H1 (cell line): ENCODE data around the gene NFATC1. TPM values are rescaled to one million over a fixed set of nuclear protein-coding genes. Genes with fewer than 3 reads are reported as not detected.
A peak's percentile ranks its signal among the peaks of the same experiment; 100 is the strongest.

Experiments
- CTCF ChIA-PET: fragments of 300-600 bp; sonication (Branson Sonifier 250); formaldehyde crosslinking; loops from one replicate; lab custom pipeline; 2021; ENCODE audit not compliant: partially characterized antibody; lab: Charles Lee
- POLR2A ChIA-PET: fragments of 300-600 bp; sonication (Branson Sonifier 250); formaldehyde crosslinking; loops from one replicate; lab custom pipeline; 2021; ENCODE audit warnings: inconsistent platforms; ENCODE audit not compliant: partially characterized antibody; lab: Charles Lee
- DNase-seq, 2 experiments: peaks; one replicate each; pipeline versions ENCODE4 v3.0.0 to v3.0.0-alpha.2; 2010 to 2022; ENCODE audit warnings: low spot score in 2 of 2, low read depth in 1 of 2, mixed read lengths in 1 of 2
- FAIRE-seq: peaks from 2 replicates; lab custom pipeline; 2011; peaks lifted over from hg19 to GRCh38; lab: Jason Lieb, UNC
- H2AFZ ChIP-seq: 2 replicates; pipeline ENCODE4 v1.8.1; 2012; ENCODE audit warnings: low read length, inconsistent platforms
- H2AK5ac ChIP-seq: 2 replicates; pipeline ENCODE4 v1.6.1; 2013; ENCODE audit warnings: low read depth, low read length
- H2BK120ac ChIP-seq: replicated peaks from 2 replicates; pipeline ENCODE3; 2013; ENCODE audit warnings: low read depth, low read length, inconsistent platforms
- H2BK12ac ChIP-seq: 2 replicates; pipeline ENCODE4 v1.6.1; 2013; ENCODE audit warnings: low read depth, low read length
- H2BK15ac ChIP-seq: 2 replicates; pipeline ENCODE4 v1.6.1; 2013; ENCODE audit warnings: low read length
- H2BK20ac ChIP-seq: 2 replicates; pipeline ENCODE4 v1.6.1; 2013; ENCODE audit warnings: low read length
- H2BK5ac ChIP-seq: 2 replicates; pipeline ENCODE4 v1.6.1; 2013; ENCODE audit warnings: low read depth, low read length
- H3K14ac ChIP-seq: 2 replicates; pipeline ENCODE4 v1.6.1; 2013; ENCODE audit warnings: inconsistent platforms; ENCODE audit not compliant: insufficient read length
- H3K18ac ChIP-seq: 2 replicates; pipeline ENCODE4 v1.6.1; 2013; ENCODE audit warnings: low read length; ENCODE audit errors: extremely low read depth
- H3K23ac ChIP-seq: 2 replicates; pipeline ENCODE4 v1.6.1; 2013; ENCODE audit warnings: inconsistent platforms; ENCODE audit not compliant: insufficient read length
- H3K23me2 ChIP-seq: 2 replicates; pipeline ENCODE4 v1.6.1; 2013; ENCODE audit warnings: low read depth, low read length
- H3K27ac ChIP-seq: 2 replicates; pipeline ENCODE4 v1.6.1; 2011; ENCODE audit warnings: low read depth, low read length, inconsistent platforms
- H3K27me3 ChIP-seq, 4 experiments: replicated peaks in 1 of 4; 1 replicate in 1 of 4; 2 replicates in 3 of 4; pipeline versions ENCODE4 v1.6.1 to v1.8.1; 2011 to 2013; ENCODE audit warnings: low read length in 3 of 4, mild to moderate bottlenecking in 3 of 4, inconsistent platforms in 2 of 4, mixed read lengths in 2 of 4, moderate library complexity in 1 of 4; ENCODE audit not compliant: control insufficient read depth in 3 of 4, insufficient read depth in 3 of 4; ENCODE audit errors: extremely low read depth in 1 of 4
- H3K36me3 ChIP-seq, 4 experiments: 2 replicates each; pipeline versions ENCODE4 v1.6.1 to v1.8.1; 2011 to 2013; ENCODE audit warnings: mild to moderate bottlenecking in 4 of 4, low read length in 3 of 4, moderate library complexity in 2 of 4, control low read depth in 1 of 4, inconsistent platforms in 1 of 4; ENCODE audit not compliant: insufficient read depth in 4 of 4, control insufficient read depth in 2 of 4
- H3K4ac ChIP-seq: replicated peaks from 2 replicates; pipeline ENCODE3; 2013; ENCODE audit warnings: low read length, low read depth, mixed read lengths, inconsistent platforms; ENCODE audit not compliant: insufficient read length
- H3K4me1 ChIP-seq, 4 experiments: replicated peaks in 1 of 4; 1 replicate in 1 of 4; 2 replicates in 3 of 4; pipeline versions ENCODE4 v1.6.1 to v1.8.1; 2011 to 2013; ENCODE audit warnings: low read length in 3 of 4, inconsistent platforms in 2 of 4, mixed read lengths in 1 of 4; ENCODE audit not compliant: insufficient read depth in 4 of 4, control insufficient read depth in 3 of 4
- H3K4me2 ChIP-seq, 2 experiments: 2 replicates each; pipeline versions ENCODE4 v1.6.1 to v1.8.1; 2011 to 2013; ENCODE audit warnings: low read depth in 2 of 2, low read length in 2 of 2, control low read depth in 1 of 2, inconsistent platforms in 1 of 2, mild to moderate bottlenecking in 1 of 2; ENCODE audit not compliant: insufficient read depth in 1 of 2
- H3K4me3 ChIP-seq, 4 experiments: fragments of 200-600, 300-600 bp in 1 of 4; sonication (generic), shearing (Covaris generic), sonication (Bioruptor Twin) in 1 of 4; 2 replicates each; pipeline versions ENCODE4 v1.5.1 to v1.8.1; 2011 to 2016; ENCODE audit warnings: low read length in 4 of 4, low read depth in 3 of 4, control low read depth in 2 of 4, inconsistent platforms in 2 of 4, mild to moderate bottlenecking in 2 of 4, mixed read lengths in 1 of 4, moderate library complexity in 1 of 4; ENCODE audit not compliant: insufficient read depth in 2 of 4; ENCODE audit errors: extremely low read depth in 1 of 4
- H3K56ac ChIP-seq: replicated peaks from 2 replicates; pipeline ENCODE3; 2013; ENCODE audit warnings: low read depth, mild to moderate bottlenecking, mixed read lengths, low read length, inconsistent platforms; ENCODE audit not compliant: insufficient read length
- H3K79me1 ChIP-seq: 2 replicates; pipeline ENCODE4 v1.6.1; 2013; ENCODE audit warnings: low read depth, low read length, control low read depth
- H3K79me2 ChIP-seq, 2 experiments: 2 replicates each; pipeline versions ENCODE4 v1.6.1 to v1.8.1; 2012 to 2013; ENCODE audit warnings: low read length in 2 of 2, mild to moderate bottlenecking in 2 of 2, inconsistent platforms in 1 of 2; ENCODE audit not compliant: insufficient read depth in 2 of 2, control insufficient read depth in 1 of 2
- H3K9ac ChIP-seq, 4 experiments: replicated peaks in 1 of 4; 1 replicate in 1 of 4; 2 replicates in 3 of 4; pipeline versions ENCODE4 v1.6.1 to v1.8.1; 2011 to 2013; ENCODE audit warnings: low read depth in 3 of 4, low read length in 3 of 4, control low read depth in 2 of 4, mild to moderate bottlenecking in 2 of 4, moderate library complexity in 2 of 4, inconsistent platforms in 1 of 4; ENCODE audit errors: extremely low read depth in 1 of 4
- H3K9me3 ChIP-seq, 2 experiments: 2 replicates each; pipeline versions ENCODE4 v1.6.1 to v1.8.1; 2012 to 2013; ENCODE audit warnings: mild to moderate bottlenecking in 2 of 2, moderate library complexity in 2 of 2, control low read depth in 1 of 2, inconsistent platforms in 1 of 2, low read depth in 1 of 2, low read length in 1 of 2, mixed read lengths in 1 of 2; ENCODE audit not compliant: insufficient read depth in 2 of 2
- H4K20me1 ChIP-seq, 2 experiments: replicated peaks in 1 of 2; 2 replicates each; pipeline versions ENCODE3 to v1.8.1; 2011 to 2013; ENCODE audit warnings: inconsistent platforms in 2 of 2, low read length in 2 of 2, mild to moderate bottlenecking in 1 of 2; ENCODE audit not compliant: insufficient read depth in 2 of 2, control insufficient read depth in 1 of 2
- H4K5ac ChIP-seq: 2 replicates; pipeline ENCODE4 v1.6.1; 2013; ENCODE audit warnings: low read length, low read depth, mixed read lengths, inconsistent platforms; ENCODE audit not compliant: insufficient read length
- H4K8ac ChIP-seq: 2 replicates; pipeline ENCODE4 v1.8.0; 2013; ENCODE audit warnings: mild to moderate bottlenecking, moderate library complexity, low read length, inconsistent platforms; ENCODE audit not compliant: insufficient read depth; ENCODE audit errors: extremely low read depth
- H4K91ac ChIP-seq: replicated peaks from 2 replicates; pipeline ENCODE3; 2013; ENCODE audit warnings: low read length, mixed read lengths, inconsistent platforms; ENCODE audit not compliant: insufficient read length
- BCL11A ChIP-seq, 2 experiments: IDR thresholded peaks; one replicate each; pipeline ENCODE4 v1.6.1; 2011; ENCODE audit warnings: low read depth in 2 of 2, low read length in 2 of 2, mild to moderate bottlenecking in 2 of 2
- CHD1 ChIP-seq: IDR thresholded peaks from 2 replicates; pipeline ENCODE4 v1.6.1; 2012; ENCODE audit warnings: low read depth, low read length, improper control_type of control experiment
- EP300 ChIP-seq, 2 experiments: IDR thresholded peaks; 1 replicate in 1 of 2; 2 replicates in 1 of 2; pipeline ENCODE4 v1.6.1; 2011 to 2012; ENCODE audit warnings: low read depth in 2 of 2, low read length in 2 of 2, mild to moderate bottlenecking in 2 of 2, borderline replicate concordance in 1 of 2, inconsistent platforms in 1 of 2, moderate library complexity in 1 of 2
- EZH2 ChIP-seq: fragments of 200-600 bp; sonication (generic); IDR thresholded peaks from 2 replicates; pipeline ENCODE4 v1.7.1; 2012; ENCODE audit warnings: low read depth, mild to moderate bottlenecking, moderate library complexity, low read length, inconsistent platforms; ENCODE audit not compliant: severe bottlenecking
- GTF2F1 ChIP-seq: IDR thresholded peaks from 2 replicates; pipeline ENCODE4 v1.6.1; 2012; ENCODE audit warnings: low read depth, low read length, improper control_type of control experiment, borderline replicate concordance
- KDM1A ChIP-seq: fragments of 200-600, 300-600 bp; sonication (generic); IDR thresholded peaks from 2 replicates; pipeline ENCODE4 v1.7.1; 2016; ENCODE audit warnings: mild to moderate bottlenecking, low read length, borderline replicate concordance
- RBBP5 ChIP-seq: IDR thresholded peaks from 2 replicates; pipeline ENCODE4 v1.7.1; 2012; ENCODE audit warnings: low read depth, mild to moderate bottlenecking, inconsistent platforms, low read length, moderate library complexity, borderline replicate concordance
- TAF1 ChIP-seq: IDR thresholded peaks from 2 replicates; pipeline ENCODE4 v1.6.1; 2011; ENCODE audit warnings: mild to moderate bottlenecking, low read depth, low read length
- USF2 ChIP-seq: IDR thresholded peaks from 2 replicates; pipeline ENCODE4 v1.6.1; 2011; ENCODE audit warnings: low read length, improper control_type of control experiment
- WGBS, 2 experiments: shearing (Covaris generic) in 1 of 2; methylation state at CpG; one replicate each; pipeline versions ENCODE4 v1.1.6 to v1.1.7; 2013 to 2015; ENCODE audit warnings: low lambda C conversion rate in 2 of 2, mixed read lengths in 2 of 2, inconsistent platforms in 1 of 2, low coverage in 1 of 2, missing lambda C conversion rate in 1 of 2; ENCODE audit not compliant: insufficient replicate concordance in 2 of 2, insufficient coverage in 1 of 2, insufficient read length in 1 of 2; ENCODE audit errors: extremely low coverage in 1 of 2, missing lambda C conversion rate in 1 of 2; 5-methylcytosine and 5-hydroxymethylcytosine counted together
- polyA plus RNA-seq, 7 experiments: library from polyadenylated mRNA; depleted of rRNA in 3 of 7; stranded (reverse) in 5 of 7; unstranded in 2 of 7; fragments of >200 nt in 5 of 7; fragments of 200-250 nt in 2 of 7; gene quantifications; 1 replicate in 5 of 7; 2 replicates in 1 of 7; 4 replicates in 1 of 7; pipeline versions ENCODE4 v1.2.1 to v1.2.3, GENCODE V29; 2011 to 2013; ENCODE audit warnings: missing spikeins in 2 of 7, mixed read lengths in 2 of 7
- total RNA-seq: library from RNA; stranded (reverse); fragmentation: NEBNext Ultra II Directional; extraction: Animal tissue kit (Norgen Biotek cat#: 25700); gene quantifications from 2 replicates; pipeline ENCODE4 v1.2.1, GENCODE V29; 2021

NFATC1 gene
- total and polyA plus RNA-seq, 2 of the 8 experiments (the other 6 are each of a cell fraction or from before 2014, with no cell fraction given), result 2.0 to 6.6 TPM

- H2AK5ac ChIP-seq, result no peak overlapping the region
- no peak overlapping the region for H2BK15ac ChIP-seq
- DNase-seq, result no peak
- H3K36me3 ChIP-seq, result no peaks in the 10 kb centered on the region; a peak in 1 of 8 replicates
- H2BK20ac ChIP-seq, result no peak overlapping the region
- no peaks in the 10 kb centered on the region for H3K9me3 ChIP-seq
- no peaks in the 10 kb centered on the region for H3K23me2 ChIP-seq
- no peak overlapping the region for H2BK120ac ChIP-seq
- no peak overlapping the region for H4K5ac ChIP-seq
- H3K4me3 ChIP-seq, result no peak overlapping the region
- no peak overlapping the region for H3K23ac ChIP-seq
- H3K18ac ChIP-seq, result no peak overlapping the region
- H3K79me1 ChIP-seq, result no peaks in the 10 kb centered on the region
- ChIA-PET POLR2A (no interaction called here), CTCF (interaction anchor here (2.7 kb wide), 1 partner anchor 60 kb away, joined by 9 read pairs; no protein-coding TSS in a partner anchor)
- no peak overlapping the region for H3K56ac ChIP-seq
- no peaks in the 10 kb centered on the region for H3K79me2 ChIP-seq
- no peaks in the 10 kb centered on the region for H3K27me3 ChIP-seq
- no peak overlapping the region for H2AFZ ChIP-seq
- no peak overlapping the region for H3K14ac ChIP-seq
- H3K4ac ChIP-seq, result no peak overlapping the region
- H2BK12ac ChIP-seq, result no peak overlapping the region
- no peak overlapping the region for H3K9ac ChIP-seq
- peaks cover 0 to 2% of the 10 kb centered on the region in 2 experiments for H4K20me1 ChIP-seq
- H3K27ac ChIP-seq, result no peak overlapping the region
- no peak overlapping the region for H3K4me2 ChIP-seq
- TF ChIP-seq KDM1A (no peak), EZH2 (no peak), EP300 (IDR thresholded peaks at IDR 0.05; ENCODE audit: borderline replicate concordance in 1 of 2, low read depth in 2 of 2, low read length in 2 of 2) (no peak), RBBP5 (no peak), BCL11A (IDR thresholded peaks at IDR 0.05; ENCODE audit: low read depth in 2 of 2, low read length in 2 of 2) (no peak), GTF2F1 (no peak), CHD1 (no peak), TAF1 (no peak), USF2 (no peak)
- 81% methylated on average over 24 of the region's 31 CpGs; no CpG with 5 or more reads in 1 of the 2 experiments for WGBS, 2 experiments
- FAIRE-seq, result no peak
- peak overlapping the region; percentile 12; the same call in 1 of the 2 replicates for H4K8ac ChIP-seq
- no peak overlapping the region for H4K91ac ChIP-seq
- H2BK5ac ChIP-seq, result no peak overlapping the region
- H3K4me1 ChIP-seq, result no peaks in the 10 kb centered on the region
Measured at GRCh38 chr18:79440316-79441110, 44.8 kb downstream of the NFATC1 start.
